GM23338 (cell line): Measurements from ENCODE around the gene TMEM178B. TPM values are rescaled to one million over a fixed set of nuclear protein-coding genes. Genes with fewer than 3 reads are reported as not detected.

Experiments used
- ATAC-seq: fragments of 200-7000 bp; cut with Tn5 transposase; 3 replicates; pipeline ENCODE4 v1.9.1; 2020
- DNase-seq: peaks from one replicate; pipeline ENCODE4 v3.0.0-alpha.2; 2015; ENCODE audit warnings: low spot score
- H2AFZ ChIP-seq: fragments of 200-600 bp; sonication (generic); 2 replicates; pipeline ENCODE4 v1.8.0; 2016; ENCODE audit warnings: antibody characterized with exemption, mild to moderate bottlenecking, moderate library complexity
- H3F3A ChIP-seq: fragments of 200-600 bp; sonication (generic); replicated peaks from 2 replicates; pipeline ENCODE4 v1.8.0; 2017; ENCODE audit warnings: antibody characterized with exemption, mixed run types, low read depth
- H3K27ac ChIP-seq: fragments of 200-600 bp; sonication (generic); 2 replicates; pipeline ENCODE4 v1.6.1; 2016; ENCODE audit warnings: low read depth
- H3K27me3 ChIP-seq: fragments of 200-600 bp; sonication (generic); 2 replicates; pipeline ENCODE4 v1.8.0; 2016; ENCODE audit warnings: mild to moderate bottlenecking, mixed run types, moderate library complexity; ENCODE audit not compliant: insufficient read depth
- H3K36me3 ChIP-seq: fragments of 200-600 bp; sonication (generic); 2 replicates; pipeline ENCODE4 v1.8.0; 2016; ENCODE audit warnings: mild to moderate bottlenecking; ENCODE audit not compliant: insufficient read depth
- H3K4me1 ChIP-seq: fragments of 200-600 bp; sonication (generic); 2 replicates; pipeline ENCODE4 v1.8.0; 2016; ENCODE audit warnings: mild to moderate bottlenecking, moderate library complexity; ENCODE audit not compliant: insufficient read depth
- H3K4me2 ChIP-seq: fragments of 200-600 bp; sonication (generic); 2 replicates; pipeline ENCODE4 v1.7.1; 2017; ENCODE audit warnings: mixed run types
- H3K4me3 ChIP-seq: fragments of 200-600 bp; sonication (generic); 2 replicates; pipeline ENCODE4 v1.6.1; 2016; ENCODE audit warnings: mixed run types
- H3K79me2 ChIP-seq: fragments of 200-600 bp; sonication (generic); replicated peaks from 2 replicates; pipeline ENCODE4 v1.8.0; 2017; ENCODE audit warnings: mild to moderate bottlenecking; ENCODE audit not compliant: insufficient read depth
- H3K9me2 ChIP-seq: fragments of 200-600 bp; sonication (generic); 2 replicates; pipeline ENCODE4 v1.8.0; 2017; ENCODE audit not compliant: insufficient read depth
- H4K20me1 ChIP-seq: fragments of 200-600 bp; sonication (generic); replicated peaks from 2 replicates; pipeline ENCODE4 v1.8.0; 2017; ENCODE audit warnings: mild to moderate bottlenecking; ENCODE audit not compliant: insufficient read depth
- H3K27ac Mint-ChIP-seq: 2 replicates; pipeline ENCODE4 v1.8.0; 2020; ENCODE audit warnings: inconsistent platforms, mild to moderate bottlenecking, moderate library complexity, mixed read lengths
- H3K27me3 Mint-ChIP-seq: 3 replicates; pipeline ENCODE4 v1.8.0; 2022; ENCODE audit warnings: low read depth, mild to moderate bottlenecking, moderate library complexity, mixed read lengths, inconsistent platforms; ENCODE audit not compliant: insufficient read depth, poor library complexity
- H3K36me3 Mint-ChIP-seq: 3 replicates; pipeline ENCODE4 v1.8.0; 2021; ENCODE audit warnings: low read depth, mild to moderate bottlenecking, inconsistent platforms, moderate library complexity, mixed read lengths
- H3K4me1 Mint-ChIP-seq: 3 replicates; pipeline ENCODE4 v1.8.0; 2020; ENCODE audit warnings: mild to moderate bottlenecking, inconsistent platforms, mixed read lengths
- H3K4me3 Mint-ChIP-seq: 3 replicates; pipeline ENCODE4 v1.8.0; 2021; ENCODE audit warnings: moderate library complexity, mild to moderate bottlenecking, inconsistent platforms, mixed read lengths
- H3K9me3 Mint-ChIP-seq: 3 replicates; pipeline ENCODE4 v1.8.0; 2020; ENCODE audit warnings: moderate library complexity, mild to moderate bottlenecking, inconsistent platforms, mixed read lengths
- CREB1 ChIP-seq: fragments of 250-450 bp; sonication (Bioruptor Pico); IDR thresholded peaks from 2 replicates; pipeline ENCODE4 v1.5.0; 2020; ENCODE audit warnings: low read depth, mild to moderate bottlenecking, moderate library complexity
- ETS1 ChIP-seq: IDR thresholded peaks from 2 replicates; pipeline ENCODE4 v1.6.1; 2016; ENCODE audit warnings: antibody characterized with exemption
- EZH2phosphoT487 ChIP-seq: fragments of 200-600 bp; sonication (generic); IDR thresholded peaks from one replicate; pipeline ENCODE4 v1.8.1; 2018; ENCODE audit warnings: antibody characterized with exemption; ENCODE audit not compliant: unreplicated experiment
- JUNB ChIP-seq: IDR thresholded peaks from one replicate; pipeline ENCODE4 v1.6.1; 2016; ENCODE audit warnings: antibody characterized with exemption; ENCODE audit not compliant: unreplicated experiment
- NANOG ChIP-seq: IDR thresholded peaks from 2 replicates; pipeline ENCODE4 v1.6.1; 2016; ENCODE audit warnings: antibody characterized with exemption, borderline replicate concordance
- POLR2AphosphoS5 ChIP-seq: IDR thresholded peaks from 2 replicates; pipeline ENCODE4 v1.6.1; 2016; ENCODE audit warnings: antibody characterized with exemption, low read depth
- REST ChIP-seq: IDR thresholded peaks from one replicate; pipeline ENCODE4 v1.6.1; 2018; ENCODE audit warnings: antibody characterized with exemption; ENCODE audit not compliant: unreplicated experiment
- STAT1 ChIP-seq: IDR thresholded peaks from one replicate; pipeline ENCODE4 v1.6.1; 2016; ENCODE audit warnings: antibody characterized with exemption; ENCODE audit not compliant: unreplicated experiment
- ZNF114 ChIP-seq: fragments of 250-450 bp; sonication (Bioruptor Pico); IDR thresholded peaks from 2 replicates; pipeline ENCODE4 v1.5.0; 2020; ENCODE audit warnings: mild to moderate bottlenecking, moderate library complexity
- polyA plus RNA-seq: library from polyadenylated mRNA; unstranded; fragments of >200 nt; fragmentation: Nextera tagmentation; extraction: Ambion mirVana; gene quantifications from 2 replicates; pipeline ENCODE4 v1.2.1, GENCODE V29; 2016
- total RNA-seq: library from RNA; depleted of rRNA; stranded (reverse); fragments of >200 nt; shearing (Covaris generic); gene quantifications from 2 replicates; pipeline ENCODE4 v1.2.3, GENCODE V29; 2014
- TF ChIP-seq, protein P1 (sequence below), 2 experiments: fragments of 200-600 bp in 1 of 2; sonication (generic) in 1 of 2; conservative IDR thresholded peaks; 2 replicates each; pipeline versions ENCODE4 v1.5.1 to v1.6.1; 2016 to 2017; ENCODE audit warnings: antibody characterized with exemption in 2 of 2, low read depth in 2 of 2, mild to moderate bottlenecking in 2 of 2, moderate library complexity in 1 of 2

The TMEM178B gene
- total and polyA plus RNA-seq, 2 experiments from 2014 or later: 4.9 to 15.6 TPM

GRCh38 chr7:141157138-141157765 is 83.4 kb downstream of the TMEM178B start:
- Histone ChIP-seq H3K4me3 (no peak overlapping the region), H4K20me1 (no peaks in the 10 kb centered on the region; the same call in 1 of the 2 replicates), H3K36me3 (no peaks in the 10 kb centered on the region), H3K9me2 (no peaks in the 10 kb centered on the region), H3K27ac (no peak overlapping the region), H2AFZ (no peak overlapping the region), H3F3A (no peaks in the 10 kb centered on the region), H3K4me1 (0 out of 2 replicates have a peak, but pooled peaks cover 3% of the 10 kb centered on the region), H3K79me2 (peaks cover 7% of the 10 kb centered on the region; the same call in 1 of the 2 replicates), H3K4me2 (no peak overlapping the region), H3K27me3 (no peaks in the 10 kb centered on the region)
- Mint-ChIP-seq H3K4me1 (peaks cover 8% of the 10 kb centered on the region; the same call in 1 of the 3 replicates), H3K9me3 (no peaks in the 10 kb centered on the region), H3K27ac (no peak overlapping the region), H3K4me3 (no peak overlapping the region), H3K27me3 (peaks cover 6% of the 10 kb centered on the region), H3K36me3 (no peaks in the 10 kb centered on the region; the same call in 1 of the 3 replicates)
- DNase-seq (no peak), ATAC-seq (no peak)
- TF ChIP-seq REST: no peak
- TF ChIP-seq, protein P1, sequence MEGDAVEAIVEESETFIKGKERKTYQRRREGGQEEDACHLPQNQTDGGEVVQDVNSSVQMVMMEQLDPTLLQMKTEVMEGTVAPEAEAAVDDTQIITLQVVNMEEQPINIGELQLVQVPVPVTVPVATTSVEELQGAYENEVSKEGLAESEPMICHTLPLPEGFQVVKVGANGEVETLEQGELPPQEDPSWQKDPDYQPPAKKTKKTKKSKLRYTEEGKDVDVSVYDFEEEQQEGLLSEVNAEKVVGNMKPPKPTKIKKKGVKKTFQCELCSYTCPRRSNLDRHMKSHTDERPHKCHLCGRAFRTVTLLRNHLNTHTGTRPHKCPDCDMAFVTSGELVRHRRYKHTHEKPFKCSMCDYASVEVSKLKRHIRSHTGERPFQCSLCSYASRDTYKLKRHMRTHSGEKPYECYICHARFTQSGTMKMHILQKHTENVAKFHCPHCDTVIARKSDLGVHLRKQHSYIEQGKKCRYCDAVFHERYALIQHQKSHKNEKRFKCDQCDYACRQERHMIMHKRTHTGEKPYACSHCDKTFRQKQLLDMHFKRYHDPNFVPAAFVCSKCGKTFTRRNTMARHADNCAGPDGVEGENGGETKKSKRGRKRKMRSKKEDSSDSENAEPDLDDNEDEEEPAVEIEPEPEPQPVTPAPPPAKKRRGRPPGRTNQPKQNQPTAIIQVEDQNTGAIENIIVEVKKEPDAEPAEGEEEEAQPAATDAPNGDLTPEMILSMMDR (conservative IDR thresholded peaks at IDR 0.05; ENCODE audit: low read depth in 2 of 2): no peak
- TF ChIP-seq JUNB: no peak
- no peak for TF ChIP-seq EZH2phosphoT487
- no peak for TF ChIP-seq CREB1 (CRISPR knock-in tag)
- TF ChIP-seq NANOG: no peak
- TF ChIP-seq STAT1: no peak
- no peak for TF ChIP-seq ETS1
- TF ChIP-seq ZNF114 (CRISPR knock-in tag): no peak
- TF ChIP-seq POLR2AphosphoS5: no peak
